ENCODE results near the gene P4HA2. TPM values are rescaled to one million over a fixed set of nuclear protein-coding genes. Genes with fewer than 3 reads are reported as not detected.

Gene P4HA2
- total RNA-seq, 1 donor from 2014 or later, result 190 TPM

DNA sequence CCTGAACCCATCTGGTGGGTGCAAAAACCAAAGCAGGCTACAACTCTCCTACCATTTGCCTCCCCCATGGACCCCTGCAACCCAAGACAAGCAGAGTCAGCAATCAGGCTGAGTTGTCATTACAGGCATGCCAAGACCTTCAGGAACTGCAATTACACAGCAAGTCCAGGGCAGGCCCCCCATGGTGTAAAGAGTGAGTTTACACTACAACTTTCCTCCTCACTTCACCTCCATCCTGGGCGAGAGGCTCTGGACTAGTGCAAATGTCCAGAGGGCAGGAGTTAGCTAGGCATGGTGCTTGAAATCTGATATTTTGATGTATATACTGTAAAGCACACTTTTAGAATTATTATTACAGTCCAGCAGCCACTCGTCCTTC, 7.0 kb upstream of the P4HA2 start:
- H3K4me3 ChIP-seq (ENCODE audit: low read depth, low read length), result no peak overlapping the region
- FAIRE-seq (no peak), DNase-seq (ENCODE audit: low read depth) (no peak)
- TF ChIP-seq, protein P1, sequence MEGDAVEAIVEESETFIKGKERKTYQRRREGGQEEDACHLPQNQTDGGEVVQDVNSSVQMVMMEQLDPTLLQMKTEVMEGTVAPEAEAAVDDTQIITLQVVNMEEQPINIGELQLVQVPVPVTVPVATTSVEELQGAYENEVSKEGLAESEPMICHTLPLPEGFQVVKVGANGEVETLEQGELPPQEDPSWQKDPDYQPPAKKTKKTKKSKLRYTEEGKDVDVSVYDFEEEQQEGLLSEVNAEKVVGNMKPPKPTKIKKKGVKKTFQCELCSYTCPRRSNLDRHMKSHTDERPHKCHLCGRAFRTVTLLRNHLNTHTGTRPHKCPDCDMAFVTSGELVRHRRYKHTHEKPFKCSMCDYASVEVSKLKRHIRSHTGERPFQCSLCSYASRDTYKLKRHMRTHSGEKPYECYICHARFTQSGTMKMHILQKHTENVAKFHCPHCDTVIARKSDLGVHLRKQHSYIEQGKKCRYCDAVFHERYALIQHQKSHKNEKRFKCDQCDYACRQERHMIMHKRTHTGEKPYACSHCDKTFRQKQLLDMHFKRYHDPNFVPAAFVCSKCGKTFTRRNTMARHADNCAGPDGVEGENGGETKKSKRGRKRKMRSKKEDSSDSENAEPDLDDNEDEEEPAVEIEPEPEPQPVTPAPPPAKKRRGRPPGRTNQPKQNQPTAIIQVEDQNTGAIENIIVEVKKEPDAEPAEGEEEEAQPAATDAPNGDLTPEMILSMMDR (IDR thresholded peaks at IDR 0.05; ENCODE audit: insufficient read depth, low read length, severe bottlenecking), result no peak
- H3K27me3 ChIP-seq (ENCODE audit: control insufficient read depth, insufficient read depth, low read length), result no peaks in the 10 kb centered on the region
- no peaks in the 10 kb centered on the region for H3K36me3 ChIP-seq (ENCODE audit: control insufficient read depth, insufficient read depth, low read length)

DNA sequence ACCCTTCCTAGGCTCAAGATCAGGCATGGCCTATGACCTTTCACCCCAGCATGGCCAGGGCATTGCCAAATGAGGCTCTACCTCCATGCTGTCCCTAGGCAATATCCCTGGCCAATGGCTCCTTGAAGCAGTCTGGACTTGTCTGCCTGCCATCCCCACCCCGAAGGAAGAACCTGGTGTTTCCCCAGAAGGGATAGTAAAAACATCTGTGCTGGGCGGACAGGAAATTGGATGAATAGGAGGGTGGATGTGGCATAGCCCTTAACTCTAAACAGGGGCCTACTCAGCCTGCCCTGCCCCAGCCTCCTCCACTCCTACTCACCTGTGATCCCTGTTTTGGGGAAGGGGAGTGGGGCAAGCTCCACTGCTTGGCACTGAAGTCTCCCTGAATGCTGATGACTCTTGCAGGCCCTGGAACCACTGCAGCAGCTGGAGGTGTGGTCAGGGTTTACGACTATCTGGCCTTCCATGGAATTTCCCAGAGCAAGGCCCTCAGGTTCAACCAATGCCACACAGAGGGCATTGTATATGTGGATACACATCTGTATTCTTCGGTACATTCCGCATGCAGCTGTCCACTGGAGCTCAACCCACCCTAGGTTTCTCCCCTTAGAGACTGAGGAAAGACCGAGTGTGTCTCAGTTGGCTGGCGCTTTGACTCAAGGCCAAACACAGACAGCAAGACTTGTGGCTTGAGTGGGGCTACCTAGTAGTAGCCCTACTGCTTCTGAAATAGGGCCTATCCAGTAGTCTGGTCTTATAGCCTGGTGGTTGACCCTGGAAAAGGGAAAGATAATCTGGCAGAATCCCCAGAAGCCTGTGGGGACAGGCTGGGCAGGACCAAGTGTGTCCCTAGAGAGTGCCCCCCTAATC, 6.4 kb upstream of the P4HA2 start:
- H3K36me3 ChIP-seq (ENCODE audit: control insufficient read depth, insufficient read depth, low read length), result no peaks in the 10 kb centered on the region
- FAIRE-seq (no peak), DNase-seq (ENCODE audit: low read depth) (no peak)
- TF ChIP-seq, protein P1 (IDR thresholded peaks at IDR 0.05; ENCODE audit: insufficient read depth, low read length, severe bottlenecking), result no peak
- H3K27me3 ChIP-seq (ENCODE audit: control insufficient read depth, insufficient read depth, low read length), result no peaks in the 10 kb centered on the region
- H3K4me3 ChIP-seq (ENCODE audit: low read depth, low read length), result no peak overlapping the region

DNA sequence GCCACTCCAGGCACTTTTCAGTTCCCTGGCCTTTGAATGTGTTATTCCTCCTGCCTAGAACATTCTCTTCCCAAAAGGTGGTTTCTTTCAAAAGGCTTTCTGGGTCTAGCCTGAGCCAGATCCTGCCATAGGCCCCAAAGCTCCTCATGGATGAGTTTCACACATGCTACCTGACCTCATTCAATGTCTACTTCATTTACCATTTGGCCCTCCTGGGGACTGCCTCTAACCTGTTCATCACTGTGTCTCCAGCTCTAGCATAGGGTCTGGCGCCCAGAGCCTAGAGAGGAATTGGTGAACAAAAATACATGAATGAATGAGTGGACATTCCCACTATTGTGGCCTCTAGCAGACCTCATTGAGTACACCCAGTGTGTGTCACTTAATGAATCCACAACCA, 5.4 kb upstream of the P4HA2 start:
- FAIRE-seq, result no peak

DNA sequence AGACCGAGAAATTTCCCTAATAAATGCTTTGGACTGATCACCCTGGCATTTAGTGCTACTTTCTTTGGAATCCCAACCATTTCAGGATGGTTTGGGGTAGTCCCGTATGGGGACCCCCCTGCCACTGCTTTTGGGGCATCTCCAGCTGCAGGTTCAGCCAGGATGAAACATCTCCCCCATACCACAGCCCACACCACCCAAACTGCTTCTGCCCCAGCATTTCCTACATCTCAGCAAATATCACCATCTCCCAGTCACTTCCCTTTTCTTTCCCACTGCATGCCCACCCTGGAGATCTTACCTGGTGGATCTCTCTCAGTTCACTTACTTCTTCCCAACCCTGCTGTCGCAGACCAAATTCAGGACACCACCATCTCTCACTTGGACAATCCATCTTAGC, 4.8 kb upstream of the P4HA2 start:
- no peaks in the 10 kb centered on the region for H3K36me3 ChIP-seq (ENCODE audit: control insufficient read depth, insufficient read depth, low read length)
- H3K4me3 ChIP-seq (ENCODE audit: low read depth, low read length), result no peak overlapping the region
- no peak for DNase-seq (ENCODE audit: low read depth)
- no peaks in the 10 kb centered on the region for H3K27me3 ChIP-seq (ENCODE audit: control insufficient read depth, insufficient read depth, low read length)
- no peak for FAIRE-seq
- TF ChIP-seq, protein P1 (IDR thresholded peaks at IDR 0.05; ENCODE audit: insufficient read depth, low read length, severe bottlenecking), result no peak

More for the DNA sequence above, 5.4 kb upstream of the P4HA2 start:
- DNase-seq (ENCODE audit: low read depth), result no peak
- TF ChIP-seq, protein P1 (IDR thresholded peaks at IDR 0.05; ENCODE audit: insufficient read depth, low read length, severe bottlenecking), result no peak
- Histone ChIP-seq H3K36me3 (ENCODE audit: control insufficient read depth, insufficient read depth, low read length) (no peaks in the 10 kb centered on the region), H3K4me3 (ENCODE audit: low read depth, low read length) (no peak overlapping the region), H3K27me3 (ENCODE audit: control insufficient read depth, insufficient read depth, low read length) (no peaks in the 10 kb centered on the region)

DNA sequence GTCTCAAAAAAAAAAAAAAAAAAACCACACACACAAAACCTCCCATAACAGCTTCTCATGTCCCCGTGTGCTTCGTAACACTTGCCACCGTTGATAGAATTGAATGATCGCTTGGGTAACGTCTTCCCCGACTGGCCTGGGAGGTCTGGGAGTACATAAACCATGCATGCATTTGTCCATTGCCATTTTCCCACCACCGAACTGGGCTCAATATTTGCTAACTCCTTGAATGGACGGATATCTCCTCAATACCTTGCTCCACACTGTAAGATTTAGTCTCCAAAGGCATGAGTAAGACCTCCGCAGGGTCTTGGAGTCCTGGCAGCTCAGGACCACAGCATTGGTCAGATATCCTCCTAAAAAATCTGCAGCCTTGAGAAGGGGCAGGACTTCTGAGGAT, 3.2 kb upstream of the P4HA2 start:
- no peak for FAIRE-seq
- no peak for DNase-seq (ENCODE audit: low read depth)
- Histone ChIP-seq H3K27me3 (ENCODE audit: control insufficient read depth, insufficient read depth, low read length) (no peaks in the 10 kb centered on the region), H3K4me3 (ENCODE audit: low read depth, low read length) (no peak overlapping the region), H3K36me3 (ENCODE audit: control insufficient read depth, insufficient read depth, low read length) (no peaks in the 10 kb centered on the region)
- TF ChIP-seq, protein P1 (IDR thresholded peaks at IDR 0.05; ENCODE audit: insufficient read depth, low read length, severe bottlenecking), result no peak

DNA sequence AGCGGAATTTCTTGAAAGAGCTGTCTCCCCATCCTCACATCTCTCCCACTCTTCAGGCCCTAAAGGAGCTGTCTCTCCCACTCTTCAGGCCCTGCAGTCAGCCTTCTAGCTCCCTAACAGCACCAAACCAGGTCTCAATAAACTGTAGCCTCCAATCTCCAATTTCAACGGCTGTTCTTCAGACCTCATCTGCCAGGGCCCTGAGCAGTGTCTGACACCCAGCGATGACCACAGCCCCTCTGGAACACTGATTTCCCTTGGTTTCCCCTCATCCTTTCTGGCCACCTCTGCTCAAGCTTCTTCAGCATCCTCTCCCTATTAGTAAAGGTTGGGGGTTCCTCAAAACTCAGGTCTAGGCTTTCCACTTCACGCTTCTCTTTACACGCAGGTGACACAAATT, 1.6 kb upstream of the P4HA2 start:
- no peaks in the 10 kb centered on the region for H3K27me3 ChIP-seq (ENCODE audit: control insufficient read depth, insufficient read depth, low read length)
- H3K4me3 ChIP-seq (ENCODE audit: low read depth, low read length), result no peak overlapping the region
- DNase-seq (ENCODE audit: low read depth), result no peak
- no peaks in the 10 kb centered on the region for H3K36me3 ChIP-seq (ENCODE audit: control insufficient read depth, insufficient read depth, low read length)
- TF ChIP-seq, protein P1 (IDR thresholded peaks at IDR 0.05; ENCODE audit: insufficient read depth, low read length, severe bottlenecking), result no peak
- FAIRE-seq, result no peak
